Body of pancreas (tissue), 4 donors: ENCODE results near the gene AKR1C4.

Experiments used
- POLR2A ChIP-seq, 3 donors: fragments of 450-650 bp; IDR thresholded peaks; one replicate each; pipeline ENCODE4 v1.6.1; 2016; ENCODE audit warnings: antibody characterized with exemption in 3 of 3, mild to moderate bottlenecking in 2 of 3
- TF ChIP-seq, protein P1 (sequence below), 7 experiments: fragments of 450-650 bp in 4 of 7; fragments of 200-600 bp in 3 of 7; sonication (generic) in 3 of 7; IDR thresholded peaks; one replicate each; pipeline ENCODE4 v1.5.1; 2016 to 2019; ENCODE audit warnings: antibody characterized with exemption in 7 of 7

GRCh38 chr10:5159126-5159525 is 37.5 kb upstream of the AKR1C4 start:
- TF ChIP-seq, protein P1, sequence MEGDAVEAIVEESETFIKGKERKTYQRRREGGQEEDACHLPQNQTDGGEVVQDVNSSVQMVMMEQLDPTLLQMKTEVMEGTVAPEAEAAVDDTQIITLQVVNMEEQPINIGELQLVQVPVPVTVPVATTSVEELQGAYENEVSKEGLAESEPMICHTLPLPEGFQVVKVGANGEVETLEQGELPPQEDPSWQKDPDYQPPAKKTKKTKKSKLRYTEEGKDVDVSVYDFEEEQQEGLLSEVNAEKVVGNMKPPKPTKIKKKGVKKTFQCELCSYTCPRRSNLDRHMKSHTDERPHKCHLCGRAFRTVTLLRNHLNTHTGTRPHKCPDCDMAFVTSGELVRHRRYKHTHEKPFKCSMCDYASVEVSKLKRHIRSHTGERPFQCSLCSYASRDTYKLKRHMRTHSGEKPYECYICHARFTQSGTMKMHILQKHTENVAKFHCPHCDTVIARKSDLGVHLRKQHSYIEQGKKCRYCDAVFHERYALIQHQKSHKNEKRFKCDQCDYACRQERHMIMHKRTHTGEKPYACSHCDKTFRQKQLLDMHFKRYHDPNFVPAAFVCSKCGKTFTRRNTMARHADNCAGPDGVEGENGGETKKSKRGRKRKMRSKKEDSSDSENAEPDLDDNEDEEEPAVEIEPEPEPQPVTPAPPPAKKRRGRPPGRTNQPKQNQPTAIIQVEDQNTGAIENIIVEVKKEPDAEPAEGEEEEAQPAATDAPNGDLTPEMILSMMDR (IDR thresholded peaks at IDR 0.05) = no peak
- no peak for TF ChIP-seq POLR2A (IDR thresholded peaks at IDR 0.05)
